GM12878 (cell line): ENCODE results near the gene SNED1. TPM values are rescaled to one million over a fixed set of nuclear protein-coding genes. Genes with fewer than 3 reads are reported as not detected.

Experiments
- ATAC-seq: fragments of 200-7000 bp; cut with Tn5 transposase; 3 replicates; pipeline ENCODE4 v1.9.1; 2020; ENCODE audit warnings: mild to moderate bottlenecking, moderate library complexity
- BruUV-seq: library from RNA; stranded (reverse); fragments of 400-500 nt; replicated peaks from 2 replicates; lab custom pipeline; 2021; lab: Mats Ljungman, UMichigan
- CTCF ChIA-PET: fragments of 300-600 bp; sonication (Branson Sonifier 250); formaldehyde crosslinking; extraction: SDS; loops from one replicate; lab custom pipeline; 2021; ENCODE audit warnings: inconsistent platforms; lab: Yijun Ruan, JAX
- POLR2A ChIA-PET: fragments of 350-600 bp; formaldehyde crosslinking; extraction: SDS; loops from one replicate; lab custom pipeline; 2021; ENCODE audit warnings: inconsistent platforms; lab: Charles Lee
- RAD21 ChIA-PET: fragments of 300-600 bp; sonication (Branson Sonifier 250); formaldehyde crosslinking; loops from one replicate; lab custom pipeline; 2023; ENCODE audit warnings: antibody characterized with exemption; ENCODE audit not compliant: unreplicated experiment; lab: Charles Lee
- SMC1A ChIA-PET: fragments of 300-600 bp; sonication (Branson Sonifier 250); formaldehyde crosslinking; loops from one replicate; lab custom pipeline; 2023; ENCODE audit not compliant: unreplicated experiment, uncharacterized antibody; lab: Charles Lee
- DNase-seq: peaks from one replicate; pipeline ENCODE4 v3.0.0-alpha.2; 2011; ENCODE audit warnings: low read depth, low spot score
- FAIRE-seq: peaks from 3 replicates; lab custom pipeline; 2011; peaks lifted over from hg19 to GRCh38; lab: Jason Lieb, UNC
- H2AFZ ChIP-seq: 2 replicates; pipeline ENCODE4 v1.6.0; 2011; ENCODE audit warnings: low read depth, low read length, control low read depth; ENCODE audit not compliant: control insufficient read depth
- H3K27ac ChIP-seq: 2 replicates; pipeline ENCODE4 v1.5.1; 2011; ENCODE audit warnings: control low read depth; ENCODE audit not compliant: control insufficient read depth, insufficient read depth
- H3K27me3 ChIP-seq, 2 experiments: replicated peaks in 1 of 2; 2 replicates each; pipeline versions ENCODE4 v1.6.0 to v1.6.1; 2011; ENCODE audit warnings: low read length in 1 of 2; ENCODE audit not compliant: control insufficient read depth in 2 of 2, insufficient read depth in 2 of 2
- H3K36me3 ChIP-seq, 2 experiments: 2 replicates each; pipeline ENCODE4 v1.5.1; 2011; ENCODE audit warnings: low read length in 1 of 2; ENCODE audit not compliant: control insufficient read depth in 2 of 2, insufficient read depth in 2 of 2
- H3K4me1 ChIP-seq: 2 replicates; pipeline ENCODE4 v1.6.1; 2011; ENCODE audit warnings: mild to moderate bottlenecking, low read length, moderate library complexity, mixed read lengths; ENCODE audit not compliant: control insufficient read depth, insufficient read depth
- H3K4me2 ChIP-seq: 2 replicates; pipeline ENCODE4 v1.6.0; 2011; ENCODE audit warnings: control low read depth; ENCODE audit not compliant: control insufficient read depth, insufficient read depth
- H3K4me3 ChIP-seq: fragments of 200-600 bp; sonication (generic); 2 replicates; pipeline ENCODE4 v1.5.1; 2016
- H3K79me2 ChIP-seq: 2 replicates; pipeline ENCODE4 v1.6.0; 2011; ENCODE audit warnings: low read length; ENCODE audit not compliant: control insufficient read depth, insufficient read depth
- H3K9ac ChIP-seq: 2 replicates; pipeline ENCODE4 v1.8.0; 2011; ENCODE audit warnings: low read length, control low read depth, mixed read lengths; ENCODE audit not compliant: control insufficient read depth, insufficient read depth
- H3K9me3 ChIP-seq: replicated peaks from 3 replicates; pipeline ENCODE4 v1.5.1; 2011; ENCODE audit warnings: mild to moderate bottlenecking, low read length; ENCODE audit not compliant: control insufficient read depth, insufficient read depth
- H4K20me1 ChIP-seq: 2 replicates; pipeline ENCODE4 v1.6.0; 2011; ENCODE audit not compliant: control insufficient read depth, insufficient read depth
- BCL3 ChIP-seq: IDR thresholded peaks from 2 replicates; pipeline ENCODE4 v1.6.1; 2011; ENCODE audit warnings: borderline replicate concordance, low read depth, mild to moderate bottlenecking, moderate library complexity, low read length; ENCODE audit not compliant: insufficient read depth, poor library complexity, severe bottlenecking
- CHD1 ChIP-seq: IDR thresholded peaks from 2 replicates; pipeline ENCODE4 v1.6.1; 2012; ENCODE audit warnings: low read depth, low read length, improper control_type of control experiment
- CHD2 ChIP-seq: IDR thresholded peaks from 2 replicates; pipeline ENCODE4 v1.6.1; 2011; ENCODE audit warnings: low read depth, low read length, improper control_type of control experiment, borderline replicate concordance
- CTCF ChIP-seq, 3 experiments: IDR thresholded peaks in 2 of 3; conservative IDR thresholded peaks in 1 of 3; 2 replicates each; pipeline ENCODE4 v1.5.1; 2011; ENCODE audit warnings: low read depth in 3 of 3, low read length in 3 of 3, mild to moderate bottlenecking in 3 of 3, control low read depth in 2 of 3, moderate library complexity in 2 of 3, inconsistent platforms in 1 of 3, mixed read lengths in 1 of 3; ENCODE audit not compliant: control insufficient read depth in 2 of 3, insufficient read depth in 1 of 3; ENCODE audit errors: extremely low read depth in 1 of 3
- IKZF2 ChIP-seq, 2 experiments: fragments of 450-650 bp; IDR thresholded peaks; 2 replicates each; pipeline ENCODE4 v1.6.1; 2017; ENCODE audit warnings: mild to moderate bottlenecking in 2 of 2, moderate library complexity in 2 of 2
- NR2C1 ChIP-seq: fragments of 450-650 bp; IDR thresholded peaks from 2 replicates; pipeline ENCODE4 v1.6.1; 2017; ENCODE audit warnings: antibody characterized with exemption, mild to moderate bottlenecking, moderate library complexity
- PRDM15 ChIP-seq: fragments of 450-650 bp; formaldehyde crosslinking; IDR thresholded peaks from 2 replicates; pipeline ENCODE4 v1.4.0; 2020; ENCODE audit warnings: mild to moderate bottlenecking, moderate library complexity
- SPI1 ChIP-seq: IDR thresholded peaks from 2 replicates; pipeline ENCODE4 v1.6.1; 2011; ENCODE audit warnings: low read depth, mild to moderate bottlenecking, low read length, moderate library complexity, borderline replicate concordance; ENCODE audit not compliant: insufficient read depth
- SUZ12 ChIP-seq: fragments of 200-600 bp; sonication (generic); IDR thresholded peaks from one replicate; pipeline ENCODE4 v1.6.1; 2018; ENCODE audit warnings: antibody characterized with exemption, mild to moderate bottlenecking; ENCODE audit not compliant: unreplicated experiment
- WGBS: methylation state at CpG from one replicate; pipeline ENCODE4 v1.1.6; 2016; ENCODE audit warnings: low lambda C conversion rate; ENCODE audit not compliant: insufficient replicate concordance, insufficient coverage; ENCODE audit errors: missing lambda C conversion rate; 5-methylcytosine and 5-hydroxymethylcytosine counted together
- in situ Hi-C: fragments of 300-500 bp; cut with MboI; formaldehyde crosslinking; loops from 9 replicates; pipeline ENCODE4 v1.14.3; 2018; ENCODE audit warnings: mixed read lengths
- intact Hi-C: fragments of 100-400 bp; cut with micrococcal nuclease; formaldehyde crosslinking; loops from one replicate; pipeline ENCODE4 v1.14.2; 2022; ENCODE audit not compliant: unreplicated experiment
- polyA plus RNA-seq, 11 experiments: library from polyadenylated mRNA; depleted of rRNA in 4 of 11; unstranded in 6 of 11; stranded (reverse) in 5 of 11; fragments of >200 nt; fragmentation: Nextera tagmentation in 4 of 11; fragmentation: Illumina TruSeq in 1 of 11; extraction: Ambion mirVana in 4 of 11; extraction: Trizol in 1 of 11; gene quantifications; 1 replicate in 1 of 11; 2 replicates in 10 of 11; pipeline versions ENCODE4 v1.2.1 to v1.2.3, GENCODE V29; 2011 to 2016; ENCODE audit warnings: inconsistent platforms in 2 of 11, missing spikeins in 2 of 11, low read depth in 1 of 11
- total RNA-seq, 4 experiments: library from RNA; depleted of rRNA in 3 of 4; stranded (reverse); fragments of >200 nt in 3 of 4; fragmentation: Illumina TruSeq in 1 of 4; extraction: Trizol in 1 of 4; gene quantifications; 2 replicates each; pipeline versions ENCODE4 v1.2.1 to v1.2.3, GENCODE V29; 2013 to 2021
- TF ChIP-seq, protein P1 (sequence below): fragments of 450-650 bp; IDR thresholded peaks from 2 replicates; pipeline ENCODE4 v1.6.1; 2014; ENCODE audit warnings: mild to moderate bottlenecking

The SNED1 gene
- total and polyA plus RNA-seq, 10 of the 15 experiments (the other 5 are each of a cell fraction or from before 2014, with no cell fraction given), result 0.05 to 8.4 (median 3.0) TPM

- H2AFZ ChIP-seq, result no peak overlapping the region
- peaks cover 0 to 3% of the 10 kb centered on the region in 2 experiments; a peak in 3 of 4 replicates for H3K27me3 ChIP-seq
- no peaks in the 10 kb centered on the region for H3K36me3 ChIP-seq
- H3K9ac ChIP-seq, result no peak overlapping the region
- no TSS peak for BruUV-seq
- no peak overlapping the region for H3K27ac ChIP-seq
- in situ Hi-C loops (no loop called here), intact Hi-C loops (no loop called here)
- H4K20me1 ChIP-seq, result no peaks in the 10 kb centered on the region
- ChIA-PET RAD21 (no interaction called here), CTCF (no interaction called here), SMC1A (no interaction called here), POLR2A (no interaction called here)
- H3K79me2 ChIP-seq, result no peaks in the 10 kb centered on the region
- H3K4me2 ChIP-seq, result no peak overlapping the region
- no peak for ATAC-seq
- no peak for FAIRE-seq
- H3K4me3 ChIP-seq, result no peak overlapping the region
- 39% methylated on average over 2 of the region's 2 CpGs for WGBS
- no peaks in the 10 kb centered on the region for H3K4me1 ChIP-seq
- TF ChIP-seq CTCF (IDR thresholded peaks at IDR 0.05 in 2 of 3, conservative IDR thresholded peaks at IDR 0.05 in 1 of 3; ENCODE audit: control insufficient read depth in 2 of 3, extremely low read depth in 1 of 3, insufficient read depth in 1 of 3, low read depth in 3 of 3, low read length in 3 of 3) (no peak), PRDM15 (no peak), CHD2 (no peak), SUZ12 (no peak), CHD1 (no peak), SPI1 (no peak), BCL3 (no peak), NR2C1 (no peak), IKZF2 (IDR thresholded peaks at IDR 0.05) (no peak)
- TF ChIP-seq, protein P1, sequence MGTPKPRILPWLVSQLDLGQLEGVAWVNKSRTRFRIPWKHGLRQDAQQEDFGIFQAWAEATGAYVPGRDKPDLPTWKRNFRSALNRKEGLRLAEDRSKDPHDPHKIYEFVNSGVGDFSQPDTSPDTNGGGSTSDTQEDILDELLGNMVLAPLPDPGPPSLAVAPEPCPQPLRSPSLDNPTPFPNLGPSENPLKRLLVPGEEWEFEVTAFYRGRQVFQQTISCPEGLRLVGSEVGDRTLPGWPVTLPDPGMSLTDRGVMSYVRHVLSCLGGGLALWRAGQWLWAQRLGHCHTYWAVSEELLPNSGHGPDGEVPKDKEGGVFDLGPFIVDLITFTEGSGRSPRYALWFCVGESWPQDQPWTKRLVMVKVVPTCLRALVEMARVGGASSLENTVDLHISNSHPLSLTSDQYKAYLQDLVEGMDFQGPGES, result no peak
- peaks cover 5% of the 10 kb centered on the region for H3K9me3 ChIP-seq
- no peak for DNase-seq
These were observed 5.0 kb downstream of the SNED1 start for GRCh38 chr2:241003369-241003768.
